Central memory CD8-positive, alpha-beta T cell (primary cell): ENCODE measurements around the gene DGKB.

Source experiments
- ATAC-seq: fragments of 150-1000 bp; cut with Tn5 transposase; replicated peaks from 2 replicates; pipeline ENCODE4 v1.10.0; 2022; ENCODE audit warnings: mild to moderate bottlenecking, moderate FRiP score, moderate number of reproducible peaks; ENCODE audit not compliant: poor library complexity, severe bottlenecking; ENCODE audit errors: extremely low read depth
- DNase-seq, 2 donors: peaks; one replicate each; pipeline ENCODE4 v3.0.0; 2021; ENCODE audit warnings: low spot score in 2 of 2
- H3K27ac Mint-ChIP-seq: one replicate; pipeline ENCODE4 v1.8.0; 2022; ENCODE audit warnings: low read depth, mild to moderate bottlenecking, moderate library complexity, mixed read lengths
- H3K27me3 Mint-ChIP-seq: one replicate; pipeline ENCODE4 v1.8.0; 2022; ENCODE audit warnings: mixed read lengths
- H3K36me3 Mint-ChIP-seq: one replicate; pipeline ENCODE4 v1.8.0; 2022; ENCODE audit warnings: mild to moderate bottlenecking, moderate library complexity, mixed read lengths; ENCODE audit not compliant: insufficient read depth
- H3K4me1 Mint-ChIP-seq: one replicate; pipeline ENCODE4 v1.8.0; 2022; ENCODE audit warnings: mixed read lengths
- H3K4me3 Mint-ChIP-seq: one replicate; pipeline ENCODE4 v1.8.0; 2022; ENCODE audit warnings: mild to moderate bottlenecking, moderate library complexity, mixed read lengths
- H3K9me3 Mint-ChIP-seq: one replicate; pipeline ENCODE4 v1.8.0; 2022; ENCODE audit warnings: mixed read lengths

DGKB gene

GRCh38 chr7:14738086-14738485, 164.5 kb downstream of the DGKB start:
- H3K27me3 Mint-ChIP-seq, result no peaks in the 10 kb centered on the region
- H3K9me3 Mint-ChIP-seq, result peaks cover 5% of the 10 kb centered on the region
- ATAC-seq, result no peak
- H3K27ac Mint-ChIP-seq, result no peak overlapping the region
- no peaks in the 10 kb centered on the region for H3K36me3 Mint-ChIP-seq
- H3K4me3 Mint-ChIP-seq, result no peak overlapping the region
- no peak for DNase-seq
- peaks cover 8% of the 10 kb centered on the region for H3K4me1 Mint-ChIP-seq

GRCh38 chr7:14734839-14735321, 167.7 kb downstream of the DGKB start:
- Mint-ChIP-seq H3K27ac (no peak overlapping the region), H3K4me3 (no peak overlapping the region), H3K9me3 (peaks cover 10% of the 10 kb centered on the region), H3K27me3 (no peaks in the 10 kb centered on the region), H3K36me3 (no peaks in the 10 kb centered on the region), H3K4me1 (peaks cover 6% of the 10 kb centered on the region)
- ATAC-seq (no peak), DNase-seq (no peak)

GRCh38 chr7:14720785-14721184, 181.8 kb downstream of the DGKB start:
- H3K9me3 Mint-ChIP-seq, result no peaks in the 10 kb centered on the region
- no peak for ATAC-seq
- no peaks in the 10 kb centered on the region for H3K36me3 Mint-ChIP-seq
- H3K27ac Mint-ChIP-seq, result no peak overlapping the region
- H3K4me3 Mint-ChIP-seq, result no peak overlapping the region
- DNase-seq, result no peak
- H3K27me3 Mint-ChIP-seq, result no peaks in the 10 kb centered on the region
- no peaks in the 10 kb centered on the region for H3K4me1 Mint-ChIP-seq

- Mint-ChIP-seq H3K9me3 (no peaks in the 10 kb centered on the region), H3K4me3 (no peak overlapping the region), H3K36me3 (no peaks in the 10 kb centered on the region), H3K27me3 (no peaks in the 10 kb centered on the region), H3K4me1 (no peaks in the 10 kb centered on the region), H3K27ac (no peak overlapping the region)
- no peak for DNase-seq
- no peak for ATAC-seq
Observed at GRCh38 chr7:14717816-14718215, 184.7 kb downstream of the DGKB start.

GRCh38 chr7:14717169-14717568, 185.4 kb downstream of the DGKB start:
- ATAC-seq, result no peak
- Mint-ChIP-seq H3K4me1 (no peaks in the 10 kb centered on the region), H3K9me3 (no peaks in the 10 kb centered on the region), H3K36me3 (no peaks in the 10 kb centered on the region), H3K4me3 (no peak overlapping the region), H3K27ac (no peak overlapping the region), H3K27me3 (no peaks in the 10 kb centered on the region)
- no peak for DNase-seq

GRCh38 chr7:14714161-14714728, 188.3 kb downstream of the DGKB start:
- no peak overlapping the region for H3K27ac Mint-ChIP-seq
- no peak for DNase-seq

GRCh38 chr7:14698239-14698638, 204.3 kb downstream of the DGKB start:
- Mint-ChIP-seq H3K9me3 (no peaks in the 10 kb centered on the region), H3K27ac (no peak overlapping the region), H3K4me3 (no peak overlapping the region), H3K27me3 (no peaks in the 10 kb centered on the region), H3K4me1 (no peaks in the 10 kb centered on the region), H3K36me3 (no peaks in the 10 kb centered on the region)
- no peak for ATAC-seq
- no peak for DNase-seq

More at GRCh38 chr7:14714161-14714728, 188.3 kb downstream of the DGKB start:
- no peaks in the 10 kb centered on the region for H3K9me3 Mint-ChIP-seq
- no peak for ATAC-seq
- H3K36me3 Mint-ChIP-seq, result no peaks in the 10 kb centered on the region
- no peaks in the 10 kb centered on the region for H3K27me3 Mint-ChIP-seq
- no peak overlapping the region for H3K4me3 Mint-ChIP-seq
- no peaks in the 10 kb centered on the region for H3K4me1 Mint-ChIP-seq

GRCh38 chr7:14697684-14698083, 204.9 kb downstream of the DGKB start:
- Mint-ChIP-seq H3K27ac (no peak overlapping the region), H3K4me1 (no peaks in the 10 kb centered on the region), H3K36me3 (no peaks in the 10 kb centered on the region), H3K27me3 (no peaks in the 10 kb centered on the region), H3K4me3 (no peak overlapping the region), H3K9me3 (no peaks in the 10 kb centered on the region)
- ATAC-seq (no peak), DNase-seq (no peak)

- Mint-ChIP-seq H3K27ac (no peak overlapping the region), H3K9me3 (no peaks in the 10 kb centered on the region), H3K36me3 (no peaks in the 10 kb centered on the region), H3K27me3 (no peaks in the 10 kb centered on the region), H3K4me3 (no peak overlapping the region), H3K4me1 (no peaks in the 10 kb centered on the region)
- DNase-seq (peak in 1 of 2 donors; percentile 31), ATAC-seq (peak; percentile 40)
Observed at GRCh38 chr7:14691597-14692203, 210.9 kb downstream of the DGKB start.

- Mint-ChIP-seq H3K36me3 (no peaks in the 10 kb centered on the region), H3K27ac (no peak overlapping the region), H3K27me3 (no peaks in the 10 kb centered on the region), H3K9me3 (no peaks in the 10 kb centered on the region), H3K4me3 (no peak overlapping the region), H3K4me1 (no peaks in the 10 kb centered on the region)
- ATAC-seq (no peak), DNase-seq (no peak)
Observed at GRCh38 chr7:14691034-14691433, 211.5 kb downstream of the DGKB start.

GRCh38 chr7:14690486-14690885, 212.1 kb downstream of the DGKB start:
- H3K9me3 Mint-ChIP-seq, result no peaks in the 10 kb centered on the region
- no peak overlapping the region for H3K4me3 Mint-ChIP-seq
- ATAC-seq, result no peak
- no peaks in the 10 kb centered on the region for H3K36me3 Mint-ChIP-seq
- no peak overlapping the region for H3K27ac Mint-ChIP-seq
- no peaks in the 10 kb centered on the region for H3K27me3 Mint-ChIP-seq
- no peak for DNase-seq
- no peaks in the 10 kb centered on the region for H3K4me1 Mint-ChIP-seq

- H3K36me3 Mint-ChIP-seq, result no peaks in the 10 kb centered on the region
- H3K9me3 Mint-ChIP-seq, result no peaks in the 10 kb centered on the region
- no peaks in the 10 kb centered on the region for H3K4me1 Mint-ChIP-seq
- DNase-seq (no peak), ATAC-seq (no peak)
- no peak overlapping the region for H3K4me3 Mint-ChIP-seq
- H3K27me3 Mint-ChIP-seq, result no peaks in the 10 kb centered on the region
- H3K27ac Mint-ChIP-seq, result no peak overlapping the region
Observed at GRCh38 chr7:14690075-14690474, 212.5 kb downstream of the DGKB start.

GRCh38 chr7:14688208-14688607, 214.3 kb downstream of the DGKB start:
- Mint-ChIP-seq H3K27me3 (no peaks in the 10 kb centered on the region), H3K27ac (no peak overlapping the region), H3K4me3 (no peak overlapping the region), H3K9me3 (no peaks in the 10 kb centered on the region), H3K36me3 (no peaks in the 10 kb centered on the region), H3K4me1 (no peaks in the 10 kb centered on the region)
- ATAC-seq (no peak), DNase-seq (no peak)
